GM21576 (cell line): ENCODE measurements around the gene EML4.
"Not testable (repeated sequence)": the region's sequence is repeated elsewhere in the genome, so short reads cannot be mapped to it uniquely, and the experiment has no call there.

Experiments
- ATAC-seq: cut with Tn5 transposase; IDR thresholded peaks from one replicate; pipeline ENCODE4 v1.9.1; 2021; ENCODE audit warnings: mild to moderate bottlenecking, moderate library complexity; ENCODE audit not compliant: unreplicated experiment

The EML4 gene

GRCh38 chr2:42327125-42327524 lies 158.0 kb downstream of the EML4 start:
- ATAC-seq, result peak; percentile 59

DNA sequence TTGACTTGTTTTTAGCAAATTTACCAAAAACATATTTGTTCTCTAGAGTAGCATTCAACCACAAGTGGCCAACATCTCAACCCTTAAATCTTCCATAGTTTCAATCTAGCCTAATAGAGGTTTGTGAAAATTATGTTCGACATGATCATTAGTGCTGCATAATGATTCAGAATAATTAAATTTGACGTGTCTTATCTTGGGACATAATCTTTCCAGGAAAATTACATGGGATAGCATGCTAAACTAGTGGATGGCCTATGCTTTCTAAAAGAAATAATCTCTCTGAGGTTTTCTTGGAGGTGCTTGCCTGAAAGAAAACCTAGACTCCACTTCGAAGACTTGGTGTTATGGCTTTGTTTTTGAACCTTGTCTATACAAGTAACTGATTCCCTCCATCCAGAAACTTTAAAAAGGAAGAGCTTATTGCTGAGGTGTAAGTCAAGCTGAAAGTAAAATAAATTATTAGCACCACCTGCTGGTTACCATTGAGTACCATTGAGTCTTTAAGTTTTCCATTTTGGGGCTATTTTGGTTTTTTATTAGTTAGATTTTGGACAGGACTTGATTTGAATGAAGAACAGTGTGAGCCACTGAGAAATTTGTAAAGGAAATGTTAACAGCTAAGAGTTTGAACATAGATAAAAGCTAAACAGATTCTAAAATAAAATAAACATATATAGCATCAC lies 159.1 kb downstream of the EML4 start:
- no peak for ATAC-seq

DNA sequence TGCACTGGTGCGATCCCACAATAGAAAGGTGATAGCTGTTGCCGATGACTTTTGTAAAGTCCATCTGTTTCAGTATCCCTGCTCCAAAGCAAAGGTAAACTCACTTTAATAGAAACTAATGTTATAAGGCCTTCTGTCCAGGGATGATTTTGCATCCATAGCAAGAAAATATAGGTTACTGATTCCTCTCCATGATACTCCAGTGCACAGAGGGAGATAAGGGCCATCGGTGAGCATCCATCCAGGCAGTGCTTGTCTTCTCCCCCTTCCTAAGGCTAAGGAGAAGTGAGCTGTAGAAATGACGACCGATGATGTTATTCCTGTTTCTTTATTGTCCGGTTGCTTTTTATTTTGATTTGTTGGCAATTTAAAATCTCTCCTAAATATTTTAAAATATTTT lies 159.8 kb downstream of the EML4 start:
- no peak for ATAC-seq

DNA sequence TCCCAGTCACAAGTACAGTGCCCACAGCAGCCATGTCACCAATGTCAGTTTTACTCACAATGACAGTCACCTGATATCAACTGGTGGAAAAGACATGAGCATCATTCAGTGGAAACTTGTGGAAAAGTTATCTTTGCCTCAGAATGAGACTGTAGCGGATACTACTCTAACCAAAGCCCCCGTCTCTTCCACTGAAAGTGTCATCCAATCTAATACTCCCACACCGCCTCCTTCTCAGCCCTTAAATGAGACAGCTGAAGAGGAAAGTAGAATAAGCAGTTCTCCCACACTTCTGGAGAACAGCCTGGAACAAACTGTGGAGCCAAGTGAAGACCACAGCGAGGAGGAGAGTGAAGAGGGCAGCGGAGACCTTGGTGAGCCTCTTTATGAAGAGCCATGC lies 160.6 kb downstream of the EML4 start:
- ATAC-seq, result no peak

GRCh38 chr2:42331569-42332284 lies 162.6 kb downstream of the EML4 start:
- ATAC-seq, result no peak

DNA sequence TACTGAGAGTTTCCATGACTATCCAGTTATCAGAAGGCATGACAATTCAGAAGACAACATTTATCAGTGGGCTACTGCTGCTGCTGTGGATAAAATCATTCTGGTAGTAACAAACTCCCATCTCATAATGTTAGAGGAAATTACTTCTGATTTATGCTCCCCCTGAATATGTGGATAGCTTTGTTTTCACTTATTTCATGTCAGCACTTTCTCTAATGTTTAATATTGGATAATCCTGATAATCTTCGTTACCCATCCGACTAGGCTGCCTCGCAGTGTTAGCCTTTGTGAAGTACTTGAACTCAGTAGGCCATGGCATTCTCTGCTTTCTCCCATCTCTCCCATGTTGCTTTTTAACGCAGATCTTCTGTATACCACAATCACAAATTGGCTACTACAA lies 163.4 kb downstream of the EML4 start:
- ATAC-seq, result no peak

DNA sequence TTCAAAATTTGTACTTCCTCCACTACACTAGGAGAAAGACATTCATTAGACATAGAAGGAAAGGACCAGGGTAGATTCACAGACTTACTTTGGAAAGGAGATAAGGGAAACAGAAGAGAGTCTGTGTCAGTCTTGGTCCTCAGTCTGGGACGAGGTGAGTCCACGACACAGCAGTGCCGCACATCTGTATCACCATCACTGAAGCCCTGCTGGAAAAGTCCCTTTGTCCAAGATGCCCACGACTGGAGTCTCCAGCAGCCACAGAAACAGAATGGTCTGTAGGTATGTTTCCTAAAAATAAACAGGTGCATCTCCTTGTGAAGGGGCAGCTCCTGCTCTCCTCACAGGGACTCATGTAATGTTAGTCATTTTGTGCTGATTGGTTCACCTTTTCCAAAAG lies 164.4 kb downstream of the EML4 start:
- no peak for ATAC-seq

GRCh38 chr2:42334220-42334619 lies 165.1 kb downstream of the EML4 start:
- ATAC-seq, result no peak

DNA sequence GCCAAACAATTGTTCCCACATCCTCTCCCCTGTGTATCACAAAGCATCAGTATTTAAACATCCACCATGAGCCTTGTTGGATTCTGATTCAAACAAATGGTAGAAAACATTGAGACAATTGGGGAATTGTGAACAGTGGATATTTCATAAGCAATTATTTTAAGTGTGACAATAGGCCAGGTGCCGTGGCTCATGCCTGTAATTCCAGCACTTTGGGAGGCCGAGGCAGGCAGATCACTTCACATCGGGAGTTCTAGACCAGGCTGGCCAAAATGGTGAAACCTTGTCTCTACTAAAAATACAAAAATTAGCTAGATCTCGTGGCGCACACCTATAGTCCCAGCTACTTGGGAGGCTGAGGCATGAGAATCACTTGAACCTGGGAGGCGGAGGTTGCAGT lies 165.7 kb downstream of the EML4 start:
- ATAC-seq, result not testable (repeated sequence)

DNA sequence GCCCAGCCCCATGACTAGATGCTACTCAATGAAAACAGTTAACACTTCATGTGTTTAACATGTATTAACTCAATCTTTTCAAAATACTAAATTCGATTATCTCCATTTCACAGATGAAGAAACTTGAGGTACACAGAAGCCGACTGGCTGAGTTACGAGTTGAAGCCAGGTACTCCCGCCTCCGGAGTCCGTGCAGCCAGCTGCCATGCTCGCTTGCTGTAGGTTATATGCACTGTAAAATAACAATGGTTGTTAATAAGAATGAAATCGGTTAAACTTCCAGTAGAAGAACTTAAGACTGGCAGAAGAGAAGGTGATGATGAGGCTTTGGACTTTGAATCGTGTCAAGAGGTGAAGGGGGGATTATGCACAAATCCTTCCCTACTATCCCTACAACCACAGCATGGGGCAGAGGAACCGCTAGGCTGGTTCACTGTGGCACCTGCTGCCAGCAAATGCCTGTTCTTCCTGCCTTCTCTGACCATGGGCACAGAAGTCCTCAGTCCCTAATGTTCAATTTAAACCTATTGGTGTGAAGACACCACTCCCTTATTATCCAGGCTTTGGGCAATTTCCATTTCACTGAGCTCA lies 166.5 kb downstream of the EML4 start:
- no peak for ATAC-seq

DNA sequence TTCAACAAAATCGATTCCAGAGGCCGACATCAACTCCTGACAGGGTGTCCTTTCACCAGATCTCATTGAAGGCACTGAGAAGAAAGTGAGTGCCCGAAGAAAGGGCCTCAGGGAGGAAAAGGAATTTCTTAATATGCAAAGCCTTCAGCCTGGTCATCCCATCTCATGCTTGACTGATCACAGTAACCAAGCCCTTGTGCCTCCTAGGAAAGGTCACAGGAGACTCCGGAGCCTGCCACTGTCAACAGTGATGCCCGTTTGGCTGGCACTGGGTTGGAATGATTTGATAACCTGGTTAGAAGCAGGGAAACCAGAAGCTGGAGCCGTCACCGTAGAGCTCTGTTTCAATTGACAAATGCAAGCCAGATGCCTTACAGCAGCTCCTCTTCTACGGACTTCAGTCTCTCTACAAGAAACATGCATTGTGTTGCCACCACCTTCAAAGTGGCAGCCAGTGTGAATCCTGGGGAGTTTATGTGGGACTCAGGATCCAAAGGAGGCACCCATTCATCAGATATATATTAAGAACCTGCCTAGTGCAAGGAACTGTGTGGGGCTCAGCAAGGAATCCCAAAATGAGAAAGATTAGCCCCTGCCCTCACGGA lies 167.3 kb downstream of the EML4 start:
- no peak for ATAC-seq

DNA sequence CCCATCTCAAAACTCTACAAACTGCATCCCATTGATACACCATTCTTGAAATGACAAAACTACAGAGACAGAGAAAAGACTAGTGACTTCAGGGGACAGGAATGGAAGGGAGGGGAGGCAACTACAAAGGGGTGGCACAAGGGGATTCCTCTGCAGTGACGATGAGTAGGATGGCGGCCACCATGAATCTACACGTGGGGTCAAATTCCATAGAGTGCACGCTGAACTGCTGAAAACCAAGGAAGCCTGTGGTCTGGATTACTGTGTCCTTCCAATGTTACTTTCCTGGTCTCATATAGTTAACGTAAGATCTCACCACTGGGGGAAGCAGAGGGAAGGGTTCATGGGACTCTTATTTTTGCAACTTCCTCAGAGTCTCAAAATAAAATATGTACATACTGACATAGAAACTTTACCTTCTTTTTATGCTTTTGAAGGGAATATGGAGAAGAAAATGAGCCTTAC lies 168.2 kb downstream of the EML4 start:
- ATAC-seq, result no peak

DNA sequence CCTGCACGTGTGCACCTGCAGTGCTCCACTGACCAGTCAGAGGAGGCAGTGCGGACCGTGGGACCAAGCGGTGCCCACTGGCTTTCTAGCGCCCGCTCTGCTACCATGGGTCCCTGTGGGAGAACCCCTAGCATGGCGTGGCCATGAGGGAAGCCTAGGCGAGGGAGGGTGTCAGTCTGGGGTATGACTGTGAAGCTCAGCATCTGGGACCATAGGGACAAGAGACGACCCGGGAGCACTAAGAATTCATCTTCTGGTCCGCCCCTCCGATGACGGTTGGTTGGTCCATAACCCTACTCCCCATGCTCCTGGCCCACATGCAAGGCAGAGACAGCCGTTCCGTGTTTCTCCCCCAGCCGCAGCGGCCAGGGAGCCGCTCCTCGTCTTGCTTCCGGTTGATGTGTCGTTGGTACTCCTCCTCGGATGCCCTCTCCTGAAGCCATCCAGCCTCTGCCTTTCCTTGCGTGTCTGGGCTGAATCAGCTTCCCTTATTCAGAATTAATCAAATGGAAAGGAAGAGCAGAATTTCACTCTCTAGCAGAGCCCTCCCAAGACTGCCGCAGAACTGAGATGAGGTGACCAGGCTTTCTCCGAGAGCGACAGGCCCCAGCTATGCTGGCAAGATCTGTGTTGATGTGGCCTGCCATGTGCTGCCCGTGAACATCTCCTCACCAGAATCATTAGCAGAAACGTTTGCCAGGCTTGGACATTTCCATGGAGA lies 168.9 kb downstream of the EML4 start:
- ATAC-seq, result no peak

- no peak for ATAC-seq
Observed at GRCh38 chr2:42338567-42339190, 169.5 kb downstream of the EML4 start.

DNA sequence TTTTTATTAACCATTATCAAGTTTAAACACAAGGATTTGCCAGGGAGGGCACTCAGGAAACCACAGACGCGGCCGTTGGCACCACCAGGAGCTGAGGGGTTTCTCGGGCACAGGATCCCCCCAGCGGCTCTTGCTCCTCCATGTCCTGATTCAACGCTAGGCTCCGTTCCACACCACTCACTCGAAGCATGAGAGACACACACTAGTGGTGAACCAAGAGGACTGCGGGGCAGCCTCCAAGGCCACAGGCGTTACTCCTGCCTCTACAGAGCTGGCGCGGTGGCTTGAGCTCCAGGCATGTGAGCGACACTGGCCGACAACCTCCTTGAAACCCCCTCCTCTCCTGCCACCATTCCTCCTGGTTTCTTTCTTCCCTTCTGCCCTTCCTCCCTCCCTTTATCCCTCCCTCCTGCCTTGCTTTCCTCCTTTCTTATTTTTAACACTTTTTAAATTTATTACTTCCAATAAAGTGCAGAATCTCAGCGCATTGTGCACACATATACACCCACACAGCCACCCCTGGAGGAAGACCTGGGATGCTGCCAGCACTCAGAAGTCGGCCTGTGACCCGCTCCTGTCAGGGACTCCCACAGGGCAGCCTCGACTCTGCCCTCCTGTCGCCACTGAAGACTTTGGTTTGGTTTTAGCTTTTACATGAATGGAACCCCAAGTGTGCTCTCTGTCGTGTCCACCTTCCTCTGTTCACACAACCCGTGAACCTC lies 170.2 kb downstream of the EML4 start:
- ATAC-seq, result no peak

DNA sequence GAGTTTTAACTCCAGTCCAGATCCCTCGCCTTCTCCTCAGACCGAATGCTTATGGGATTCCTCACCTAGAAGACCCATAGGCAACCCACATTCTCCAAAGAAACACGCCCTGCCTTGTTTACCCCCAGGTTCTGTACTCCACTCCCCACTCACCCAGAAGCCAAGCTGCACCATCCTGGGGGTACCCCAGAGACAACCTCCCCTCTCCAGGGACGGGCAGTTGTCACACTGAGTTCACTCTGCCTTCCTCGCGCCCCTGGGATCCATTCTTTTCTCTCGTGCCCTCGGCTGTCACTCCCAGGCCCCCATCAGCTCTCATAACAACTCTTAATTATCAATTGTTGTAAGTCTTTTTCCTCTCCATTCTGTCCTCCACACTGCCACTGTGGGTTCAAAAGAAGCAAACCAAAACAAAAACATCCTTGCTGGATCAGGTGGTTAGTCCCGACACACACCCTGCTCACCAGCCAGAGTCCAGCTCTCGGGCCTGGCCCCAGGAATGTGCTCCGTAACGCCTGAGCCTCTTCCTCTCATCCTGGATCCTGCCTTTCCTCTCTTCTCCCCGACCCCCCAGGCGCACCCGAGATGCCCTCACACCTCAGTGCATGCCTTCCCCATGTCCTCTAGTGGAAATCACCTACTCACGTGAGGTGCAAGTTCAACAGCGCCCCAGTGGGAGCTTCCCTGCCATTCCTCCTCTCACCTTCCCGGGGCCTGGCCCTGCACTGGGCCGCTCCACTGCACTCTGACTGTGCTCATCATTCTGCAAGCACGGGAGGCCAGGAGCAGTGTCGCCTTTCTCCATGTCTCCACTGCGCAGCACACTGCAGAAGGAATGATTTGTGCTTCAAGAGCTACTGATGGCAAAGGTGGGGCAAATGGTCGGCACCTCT lies 171.1 kb downstream of the EML4 start:
- ATAC-seq, result no peak

DNA sequence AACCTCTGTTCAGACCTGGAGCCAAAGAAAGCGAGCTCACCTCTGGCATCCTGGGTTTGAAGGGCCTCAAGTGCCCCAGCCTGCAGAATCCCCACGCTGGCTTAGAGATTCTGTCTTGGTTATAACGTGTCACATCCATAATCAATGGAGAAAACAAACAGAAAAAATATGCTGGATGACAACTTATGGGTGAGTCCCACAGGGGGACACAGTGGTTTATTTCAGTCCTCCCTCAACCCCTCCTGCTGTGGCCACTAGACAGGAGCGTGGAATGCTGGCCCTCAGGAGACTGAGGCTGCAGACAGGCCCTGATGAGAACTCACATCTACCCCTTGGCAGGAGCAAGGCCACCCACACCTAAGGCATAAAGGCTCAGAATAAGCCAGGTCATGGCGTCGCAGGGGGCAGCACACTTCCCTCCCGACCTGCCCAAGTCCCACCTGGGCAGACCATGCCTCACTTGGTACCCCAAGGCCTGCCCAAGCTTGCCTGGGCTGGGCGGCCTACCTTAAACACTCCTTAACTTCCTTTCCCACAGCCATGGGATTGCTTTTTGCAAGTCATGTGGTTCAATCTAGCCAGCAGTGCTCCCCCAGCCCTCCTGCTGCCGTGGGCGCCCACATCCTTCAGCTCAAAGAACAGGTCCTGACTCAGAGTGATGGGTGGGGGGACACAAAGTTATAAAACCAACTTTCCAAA lies 171.9 kb downstream of the EML4 start:
- no peak for ATAC-seq

GRCh38 chr2:42342061-42342794 lies 173.1 kb downstream of the EML4 start:
- ATAC-seq, result no peak
